ENCODE measurements around the gene CEP135. TPM values are rescaled to one million over a fixed set of nuclear protein-coding genes. Genes with fewer than 3 reads are reported as not detected.

Gene CEP135
- total RNA-seq, 1 experiment from 2014 or later, result 10.9 TPM

DNA sequence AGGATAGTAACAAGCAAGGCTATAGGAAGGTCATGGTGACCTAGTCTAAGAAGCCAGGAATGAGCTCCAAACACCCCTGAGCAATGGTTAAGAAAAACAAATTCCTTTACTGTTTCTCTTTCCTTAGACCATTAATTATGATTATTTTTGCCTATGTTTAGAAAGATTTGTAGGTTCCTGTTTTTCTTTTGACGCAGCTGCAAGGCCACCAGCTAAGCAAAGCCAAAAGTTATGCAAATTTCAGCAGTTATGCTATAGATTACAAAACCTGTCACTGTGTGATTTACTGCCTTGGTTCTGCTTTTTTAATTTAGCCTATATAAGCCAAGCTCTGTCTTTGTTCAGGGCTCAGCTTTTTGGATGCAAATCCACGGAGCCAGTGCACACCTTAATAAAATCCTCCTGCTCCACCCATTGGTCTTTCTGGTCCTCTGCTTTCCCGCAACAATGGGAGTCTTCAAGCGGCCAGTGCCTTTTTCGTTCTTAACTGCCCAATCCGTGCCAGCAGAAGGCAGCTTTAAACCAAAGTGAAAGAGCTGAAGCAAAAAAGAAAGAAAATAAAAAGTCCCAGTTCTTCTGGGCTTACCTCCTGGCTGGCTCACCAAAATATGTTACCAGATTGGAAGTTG lies 1.4 kb upstream of the CEP135 start:
- peak overlapping the region in 1 of 2 experiments; percentile 82; a peak in 1 of 4 replicates for H3K4me3 ChIP-seq (replicated peaks in 1 of 2; ENCODE audit: low read depth in 1 of 2, low read length in 2 of 2)
- H3K27me3 ChIP-seq (ENCODE audit: insufficient read depth, low read length), result no peaks in the 10 kb centered on the region
- no TSS peak for BruUV-seq (replicated peaks)
- peak overlapping the region; percentile 92 for H3K4me2 ChIP-seq (ENCODE audit: low read length)
- peaks cover 14 to 23% of the 10 kb centered on the region in 2 experiments for H3K4me1 ChIP-seq (ENCODE audit: control insufficient read depth in 1 of 2, insufficient read depth in 2 of 2, low read length in 2 of 2)
- DNase-seq (ENCODE audit: low read depth, low spot score), result no peak
- H3K27ac ChIP-seq (ENCODE audit: low read depth, low read length), result peak overlapping the region; percentile 94; the same call in 1 of the 2 replicates
- H3K79me2 ChIP-seq (ENCODE audit: insufficient read depth, low read length), result peaks cover 31% of the 10 kb centered on the region
- no peaks in the 10 kb centered on the region; a peak in 1 of 4 replicates for H3K36me3 ChIP-seq (ENCODE audit: control insufficient read depth in 1 of 2, insufficient read depth in 2 of 2, low read length in 2 of 2)
- TF ChIP-seq REST (IDR thresholded peaks at IDR 0.05; ENCODE audit: low read depth) (no peak), ZNF274 (IDR thresholded peaks at IDR 0.05; ENCODE audit: low read depth, low read length) (no peak), SIN3A (IDR thresholded peaks at IDR 0.05; ENCODE audit: low read depth) (no peak), YY1 (IDR thresholded peaks at IDR 0.05; ENCODE audit: extremely low read depth, insufficient replicate concordance, low read depth, low read length) (no peak), CBX3 (IDR thresholded peaks at IDR 0.05; ENCODE audit: low read depth) (no peak), POLR2AphosphoS5 (IDR thresholded peaks at IDR 0.05; ENCODE audit: low read depth, low read length) (no peak), SP1 (IDR thresholded peaks at IDR 0.05; ENCODE audit: low read depth) (no peak), CEBPB (IDR thresholded peaks at IDR 0.05; ENCODE audit: low read depth) (no peak), EGR1 (IDR thresholded peaks at IDR 0.05; ENCODE audit: low read depth) (no peak), MAX (IDR thresholded peaks at IDR 0.05) (no peak), ZFX (IDR thresholded peaks at IDR 0.05) (no peak), TCF7L2 (IDR thresholded peaks at IDR 0.05; ENCODE audit: borderline replicate concordance, extremely low read depth, insufficient read depth, insufficient read length) (no peak), EZH2phosphoT487 (IDR thresholded peaks at IDR 0.05; ENCODE audit: borderline replicate concordance) (no peak), POLR2A (IDR thresholded peaks at IDR 0.05; ENCODE audit: borderline replicate concordance, extremely low read depth, insufficient read depth, insufficient read length) (no peak), RAD21 (IDR thresholded peaks at IDR 0.05; ENCODE audit: low read depth) (no peak)
- TF ChIP-seq, protein P1, sequence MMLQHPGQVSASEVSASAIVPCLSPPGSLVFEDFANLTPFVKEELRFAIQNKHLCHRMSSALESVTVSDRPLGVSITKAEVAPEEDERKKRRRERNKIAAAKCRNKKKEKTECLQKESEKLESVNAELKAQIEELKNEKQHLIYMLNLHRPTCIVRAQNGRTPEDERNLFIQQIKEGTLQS (IDR thresholded peaks at IDR 0.05), result no peak
- no peaks in the 10 kb centered on the region for H4K20me1 ChIP-seq (ENCODE audit: insufficient read depth)
- H3K9ac ChIP-seq (ENCODE audit: low read length), result no peak overlapping the region
- ChIA-PET RAD21 (ENCODE audit: low non-redundant PET in 1 of 2, low total read pairs in 2 of 2, uncharacterized antibody in 2 of 2, unreplicated experiment in 2 of 2) (no interaction called here), CTCF (interaction anchor here (1.7 to 2.4 kb wide), 5 partner anchors 81 to 889 kb away, joined by 4 to 10 read pairs (median 9); partner anchors contain the start of genes PAICS and PPAT), POLR2A (interaction anchor here (2.3 kb wide), 2 partner anchors 11 to 440 kb away, joined by 7 read pairs; partner anchors contain the start of gene AASDH)
- no peaks in the 10 kb centered on the region for H3K9me3 ChIP-seq (ENCODE audit: control insufficient read depth in 1 of 2, insufficient read depth in 1 of 2, low read depth in 1 of 2, low read length in 2 of 2)
- peak overlapping the region; percentile 57 for H2AFZ ChIP-seq (ENCODE audit: low read depth, low read length, poor library complexity, severe bottlenecking)
- intact Hi-C loops (cut with micrococcal nuclease), result loop anchor here (10.0 kb wide), 1 partner anchor 763 kb away; no protein-coding TSS in a partner anchor
- no peak for ATAC-seq
- H3K9me2 ChIP-seq (ENCODE audit: insufficient read depth), result no peaks in the 10 kb centered on the region
